Fibroblast of mammary gland (primary cell): ENCODE results near the gene IGFBP6.

ENCODE experiments used
- DNase-seq: peaks from one replicate; pipeline ENCODE4 v3.0.0-alpha.2; 2010; ENCODE audit warnings: low read depth
- H3K4me3 ChIP-seq: 2 replicates; pipeline ENCODE4 v1.5.1; 2011; ENCODE audit warnings: low read depth, mild to moderate bottlenecking, low read length, moderate library complexity; ENCODE audit not compliant: control insufficient read depth
- CTCF ChIP-seq: conservative IDR thresholded peaks from 2 replicates; pipeline ENCODE4 v1.5.1; 2011; ENCODE audit warnings: low read depth, low read length, inconsistent platforms; ENCODE audit not compliant: control insufficient read depth, insufficient read depth

The IGFBP6 gene, protein sequence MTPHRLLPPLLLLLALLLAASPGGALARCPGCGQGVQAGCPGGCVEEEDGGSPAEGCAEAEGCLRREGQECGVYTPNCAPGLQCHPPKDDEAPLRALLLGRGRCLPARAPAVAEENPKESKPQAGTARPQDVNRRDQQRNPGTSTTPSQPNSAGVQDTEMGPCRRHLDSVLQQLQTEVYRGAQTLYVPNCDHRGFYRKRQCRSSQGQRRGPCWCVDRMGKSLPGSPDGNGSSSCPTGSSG

DNA sequence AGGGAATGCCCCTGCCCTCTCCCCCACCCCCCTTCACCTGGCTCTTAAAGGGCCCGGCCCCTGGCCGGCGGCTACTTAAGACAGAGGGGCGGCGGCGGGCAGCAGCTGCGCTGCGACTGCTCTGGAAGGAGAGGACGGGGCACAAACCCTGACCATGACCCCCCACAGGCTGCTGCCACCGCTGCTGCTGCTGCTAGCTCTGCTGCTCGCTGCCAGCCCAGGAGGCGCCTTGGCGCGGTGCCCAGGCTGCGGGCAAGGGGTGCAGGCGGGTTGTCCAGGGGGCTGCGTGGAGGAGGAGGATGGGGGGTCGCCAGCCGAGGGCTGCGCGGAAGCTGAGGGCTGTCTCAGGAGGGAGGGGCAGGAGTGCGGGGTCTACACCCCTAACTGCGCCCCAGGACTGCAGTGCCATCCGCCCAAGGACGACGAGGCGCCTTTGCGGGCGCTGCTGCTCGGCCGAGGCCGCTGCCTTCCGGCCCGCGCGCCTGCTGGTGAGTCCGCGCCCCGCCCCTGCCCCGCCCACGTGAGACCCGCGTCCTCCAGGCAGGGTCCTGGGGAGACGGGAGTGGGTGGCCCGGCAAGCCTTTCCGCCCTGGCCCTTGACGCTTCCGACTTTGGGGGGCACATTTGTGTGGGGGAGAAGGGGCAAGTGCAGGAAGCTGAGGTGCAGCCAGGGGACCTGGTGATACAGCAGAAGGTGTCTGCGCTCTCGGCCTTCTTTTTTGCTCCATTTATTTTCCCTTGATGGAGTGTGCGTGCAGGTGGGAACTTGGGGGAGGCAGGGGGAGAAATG, at the start of gene IGFBP6:
IGFBP6 (plus strand) TSS at position 104 of the 790 bp plus-strand sequence; CDS start at position 155, 51 bp downstream.
- peak; percentile 34 for DNase-seq
- no peak for TF ChIP-seq CTCF
- H3K4me3 ChIP-seq, result peak within 1 kb of the TSS; percentile 63

DNA sequence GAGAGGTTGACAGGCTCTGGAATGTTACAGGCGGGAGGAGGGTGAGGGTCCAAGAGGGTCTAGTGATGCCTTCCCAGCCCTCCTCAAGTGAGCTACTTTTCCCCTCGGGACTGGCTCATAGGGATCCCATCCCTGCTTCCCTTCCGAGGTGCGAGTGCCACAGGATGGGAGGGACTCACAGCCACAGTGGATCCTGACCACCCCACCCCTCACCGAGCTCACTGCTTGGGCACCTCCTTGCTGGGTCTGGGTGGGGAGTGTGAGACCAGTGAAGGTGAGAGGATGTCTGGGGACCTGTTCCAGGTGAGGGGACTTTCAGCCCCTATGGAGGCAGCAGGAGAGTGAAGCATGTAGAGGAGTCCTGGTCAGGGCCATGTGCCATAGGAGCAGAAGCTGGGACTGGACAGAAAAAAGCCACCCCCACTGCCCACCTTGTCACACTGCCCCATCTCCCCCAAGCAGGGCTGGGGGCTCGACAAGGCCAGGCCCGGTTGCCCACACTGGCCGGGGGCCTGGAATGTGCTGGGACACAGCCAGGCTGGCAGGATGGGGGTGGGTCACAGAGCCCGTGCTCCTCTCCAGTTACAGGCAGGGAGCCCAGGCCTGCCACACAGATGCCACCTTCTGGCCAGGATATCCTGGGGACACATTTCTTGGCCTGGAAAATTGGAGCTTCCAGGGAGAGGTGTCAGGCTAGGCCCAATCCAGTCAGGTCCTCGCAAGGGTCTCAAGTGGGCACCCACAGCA, 49.3 kb upstream of the IGFBP6 start:
- TF ChIP-seq CTCF, result no peak
- peak overlapping the region; percentile 40 for H3K4me3 ChIP-seq

GRCh38 chr12:53048780-53049401, 48.6 kb upstream of the IGFBP6 start:
- H3K4me3 ChIP-seq, result peak overlapping the region; percentile 80
- TF ChIP-seq CTCF, result no peak
- peak; percentile 78 for DNase-seq

More for the DNA sequence above, 49.3 kb upstream of the IGFBP6 start:
- no peak for DNase-seq

GRCh38 chr12:53049571-53050318, 47.7 kb upstream of the IGFBP6 start, which contains the start of gene TNS2:
Gene TNS2 (plus strand): TSS chr12:53050065. CDS start chr12:53050186, 121 bp downstream.
- TF ChIP-seq CTCF, result no peak
- peak within 1 kb of the TSS; percentile 80 for H3K4me3 ChIP-seq
- peak; percentile 74 for DNase-seq

DNA sequence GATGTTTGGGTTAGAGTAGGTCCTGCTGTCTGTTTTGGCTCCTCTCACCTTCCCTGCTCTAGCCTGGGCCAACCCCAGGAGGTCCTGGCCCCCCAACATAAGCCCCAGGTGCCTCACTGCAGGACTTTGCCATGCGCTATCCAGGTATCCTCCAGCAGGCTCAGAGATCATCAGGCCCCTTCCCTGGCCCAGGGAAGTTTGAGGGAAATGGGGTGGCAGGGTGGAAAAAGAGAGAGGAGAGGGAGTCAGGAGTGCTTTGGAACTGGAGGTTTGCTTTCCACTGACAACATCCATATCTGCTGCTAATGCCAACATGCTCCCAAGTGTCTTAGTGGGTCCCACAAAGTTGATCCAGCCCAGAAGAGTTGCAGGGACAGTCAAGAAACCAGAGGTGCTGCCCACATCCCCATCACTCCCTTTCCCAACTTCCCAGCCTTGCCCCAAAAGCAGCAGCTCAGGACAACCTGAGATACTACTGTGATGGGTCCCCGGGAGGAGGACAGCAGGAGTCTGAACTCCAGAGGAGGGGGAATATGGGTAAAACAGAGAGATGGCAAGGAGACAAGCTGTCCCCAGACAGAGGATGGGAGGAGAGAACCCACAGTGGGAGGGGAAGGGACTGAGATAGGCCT, 46.9 kb upstream of the IGFBP6 start:
- H3K4me3 ChIP-seq, result peak overlapping the region; percentile 80
- no peak for DNase-seq
- no peak for TF ChIP-seq CTCF
